A204.1 (cell line): ENCODE measurements around the gene RAG1.
"Not testable (repeated sequence)": the region's sequence is repeated elsewhere in the genome, so short reads cannot be mapped to it uniquely, and the experiment has no call there.

Source experiments
- FAIRE-seq: peaks from 2 replicates; lab custom pipeline; 2012; peaks lifted over from hg19 to GRCh38; lab: Jason Lieb, UNC

RAG1 gene

GRCh38 chr11:36567694-36568093 is at the start of gene RAG1:
Gene RAG1 (plus strand): TSS chr11:36568007. CDS start chr11:36573305, 5,298 bp downstream.
- FAIRE-seq, result no peak

DNA sequence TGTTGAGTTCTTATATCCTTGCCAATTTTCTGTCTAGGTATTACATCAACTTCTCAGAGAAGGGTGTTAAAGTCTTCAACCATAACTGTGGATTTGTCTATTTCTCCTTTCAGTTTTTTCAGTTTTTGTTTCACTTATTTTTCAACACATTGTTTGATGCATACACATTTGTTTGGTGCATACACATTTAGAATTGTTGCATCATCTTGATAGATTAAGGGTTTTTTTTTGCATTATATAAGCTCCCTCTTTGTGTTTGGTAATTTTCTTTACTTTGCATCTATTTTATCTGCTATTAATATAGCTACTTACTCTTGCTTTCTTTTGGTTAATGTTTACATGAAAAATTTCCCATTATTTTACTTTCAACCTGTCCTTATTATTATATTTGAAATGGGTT is 37.0 kb upstream of the RAG1 start:
- no peak for FAIRE-seq

- FAIRE-seq, result no peak
These were observed 34.7 kb upstream of the RAG1 start for GRCh38 chr11:36532941-36533601.

GRCh38 chr11:36534276-36534840 is 33.4 kb upstream of the RAG1 start:
- no peak for FAIRE-seq

DNA sequence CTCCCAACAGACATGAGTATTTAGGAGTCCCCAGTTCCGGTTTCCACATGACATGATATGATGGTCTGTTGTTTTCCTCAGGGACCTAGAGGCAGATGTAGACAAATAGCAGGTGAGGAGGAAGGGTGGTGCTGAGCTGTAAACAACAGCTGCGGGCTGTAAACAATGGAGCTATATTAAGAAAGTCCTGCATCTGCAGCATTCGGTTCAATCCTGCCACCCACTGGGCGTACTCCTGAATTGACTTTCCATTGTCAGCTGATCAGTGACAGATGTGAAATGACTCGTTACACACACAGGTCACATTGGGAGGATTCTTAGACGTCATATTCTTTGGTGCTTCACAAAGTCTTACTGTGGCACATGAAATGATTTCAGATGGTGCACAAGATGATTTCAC is 26.8 kb upstream of the RAG1 start:
- no peak for FAIRE-seq

DNA sequence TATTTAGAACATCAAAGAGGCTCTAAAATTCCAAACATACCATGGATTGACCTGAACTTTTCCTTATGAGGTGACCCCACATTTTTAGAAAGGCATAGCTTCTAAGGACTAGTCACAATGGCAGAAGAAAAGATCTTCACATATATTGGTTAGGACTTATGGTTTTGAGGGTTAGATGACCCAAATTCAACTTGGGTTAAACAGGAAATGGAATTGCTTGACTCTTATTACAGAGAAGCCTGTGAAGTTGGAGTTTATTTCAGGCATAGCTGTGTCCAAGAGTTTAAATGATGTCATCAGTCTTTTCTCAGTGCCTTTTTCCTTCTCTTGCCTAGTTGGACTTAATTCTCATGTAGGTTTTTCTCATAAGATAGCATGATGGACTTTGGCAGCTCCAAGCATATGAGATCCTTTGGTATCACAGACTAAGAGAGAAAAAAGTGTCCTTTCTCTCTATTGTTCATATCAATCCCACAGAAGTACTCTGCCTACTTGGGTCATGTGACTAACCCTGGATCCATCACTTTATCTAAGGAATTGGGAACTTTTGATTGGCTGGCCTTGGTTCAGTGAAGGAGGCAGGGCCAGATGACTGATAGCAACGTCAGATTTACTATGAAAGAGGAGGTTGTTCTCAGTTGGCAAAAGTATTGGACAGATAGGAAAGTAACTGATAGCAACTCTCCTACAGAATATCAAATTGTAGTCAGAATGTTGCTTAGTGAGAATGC is 17.3 kb upstream of the RAG1 start:
- FAIRE-seq, result no peak

- FAIRE-seq, result not testable (repeated sequence)
These were observed 10.4 kb upstream of the RAG1 start for GRCh38 chr11:36557390-36557789.

DNA sequence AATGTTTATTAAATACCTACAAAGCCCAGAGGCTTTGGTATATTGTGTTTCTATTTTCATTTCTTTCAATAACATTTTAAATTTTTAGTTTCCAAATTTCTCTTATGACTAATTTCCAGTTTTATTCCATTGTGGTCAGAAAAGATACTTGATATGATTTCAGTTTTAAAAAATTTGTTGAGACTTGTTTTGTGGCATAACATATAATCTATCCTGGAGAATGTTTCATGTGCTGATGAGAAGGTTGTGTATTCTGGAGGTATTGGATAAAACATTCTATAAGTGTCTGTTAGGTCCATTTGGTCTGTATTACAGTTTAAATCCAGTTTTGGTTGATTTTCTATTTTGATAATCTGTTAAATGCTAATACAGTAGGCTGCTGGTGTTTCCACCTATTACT is 9.8 kb upstream of the RAG1 start:
- no peak for FAIRE-seq

GRCh38 chr11:36558571-36559413 is 9.0 kb upstream of the RAG1 start:
- FAIRE-seq, result no peak

DNA sequence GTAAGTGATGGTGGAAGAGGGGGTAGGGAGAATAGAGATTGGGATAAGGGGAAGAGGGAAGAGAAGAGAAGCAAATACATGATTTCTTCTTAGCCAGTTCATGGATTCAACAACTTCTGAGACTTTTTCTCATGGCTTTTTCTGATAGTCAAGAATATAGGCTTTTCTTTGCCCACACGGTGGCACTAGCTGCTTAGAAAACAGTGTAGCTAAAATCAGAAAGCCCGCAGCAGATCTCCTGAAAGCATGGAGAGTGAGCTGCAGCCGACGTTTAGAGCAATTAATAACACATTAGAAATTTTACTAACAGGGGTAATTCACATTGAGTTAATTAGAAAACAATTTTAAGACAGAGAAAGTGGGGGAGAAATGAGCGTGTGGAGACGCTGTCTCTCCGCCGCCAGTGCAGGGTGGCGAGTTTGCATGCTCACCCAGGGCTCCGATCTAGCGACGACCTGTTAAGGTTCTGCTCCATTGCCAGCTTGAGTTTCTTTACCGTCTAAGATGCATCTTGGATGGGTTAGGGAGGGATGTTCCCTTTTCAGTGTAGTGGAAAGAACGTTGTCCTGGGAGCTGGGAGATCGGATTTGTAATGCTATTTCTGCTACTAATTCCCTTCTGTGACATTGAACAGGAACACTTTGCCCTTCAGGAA is 3.3 kb upstream of the RAG1 start:
- FAIRE-seq, result peak; percentile 92

DNA sequence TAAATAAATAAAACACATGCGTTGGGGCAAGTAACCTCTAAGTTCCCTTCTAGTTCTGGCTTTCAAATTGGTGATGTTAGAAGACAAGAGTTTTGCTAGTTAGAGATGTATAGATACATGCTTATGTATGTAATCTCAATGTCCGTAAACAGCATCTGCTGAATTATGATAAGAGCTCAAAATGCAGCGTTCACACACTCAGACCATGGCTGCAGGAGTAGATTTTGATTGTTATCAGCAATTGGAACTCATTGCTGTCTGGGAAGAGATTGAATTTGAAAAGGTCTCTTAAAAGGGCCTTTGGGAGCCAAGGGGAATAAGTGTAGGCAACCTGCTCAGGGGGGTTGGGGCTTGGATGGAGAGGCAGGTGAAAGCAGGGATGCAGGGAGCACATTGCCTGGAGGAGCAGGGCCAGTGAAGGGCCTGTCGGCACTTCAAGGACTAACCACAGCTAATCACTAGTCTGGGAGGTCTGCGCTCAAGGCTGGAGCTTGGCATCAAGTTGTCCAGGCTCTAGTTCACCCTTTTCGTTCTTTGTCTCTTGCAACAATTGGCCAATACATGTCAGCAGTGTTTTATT is 2.7 kb upstream of the RAG1 start:
- FAIRE-seq, result no peak

- FAIRE-seq, result no peak
These were observed 1.3 kb upstream of the RAG1 start for GRCh38 chr11:36566407-36567053.

- no peak for FAIRE-seq
These were observed 1.3 kb downstream of the RAG1 start for GRCh38 chr11:36569095-36569494.

GRCh38 chr11:36574486-36574885 is 6.7 kb downstream of the RAG1 start:
- no peak for FAIRE-seq

GRCh38 chr11:36577373-36577772 is 9.6 kb downstream of the RAG1 start:
- FAIRE-seq, result no peak

GRCh38 chr11:36577859-36578258 is 10.1 kb downstream of the RAG1 start:
- FAIRE-seq, result no peak

DNA sequence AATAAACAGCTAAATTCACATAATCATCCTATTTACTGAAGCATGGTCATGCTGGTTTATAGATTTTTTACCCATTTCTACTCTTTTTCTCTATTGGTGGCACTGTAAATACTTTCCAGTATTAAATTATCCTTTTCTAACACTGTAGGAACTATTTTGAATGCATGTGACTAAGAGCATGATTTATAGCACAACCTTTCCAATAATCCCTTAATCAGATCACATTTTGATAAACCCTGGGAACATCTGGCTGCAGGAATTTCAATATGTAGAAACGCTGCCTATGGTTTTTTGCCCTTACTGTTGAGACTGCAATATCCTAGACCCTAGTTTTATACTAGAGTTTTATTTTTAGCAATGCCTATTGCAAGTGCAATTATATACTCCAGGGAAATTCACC is 10.7 kb downstream of the RAG1 start:
- FAIRE-seq, result no peak

- FAIRE-seq, result no peak
These were observed 13.7 kb downstream of the RAG1 start for GRCh38 chr11:36581536-36581935.

DNA sequence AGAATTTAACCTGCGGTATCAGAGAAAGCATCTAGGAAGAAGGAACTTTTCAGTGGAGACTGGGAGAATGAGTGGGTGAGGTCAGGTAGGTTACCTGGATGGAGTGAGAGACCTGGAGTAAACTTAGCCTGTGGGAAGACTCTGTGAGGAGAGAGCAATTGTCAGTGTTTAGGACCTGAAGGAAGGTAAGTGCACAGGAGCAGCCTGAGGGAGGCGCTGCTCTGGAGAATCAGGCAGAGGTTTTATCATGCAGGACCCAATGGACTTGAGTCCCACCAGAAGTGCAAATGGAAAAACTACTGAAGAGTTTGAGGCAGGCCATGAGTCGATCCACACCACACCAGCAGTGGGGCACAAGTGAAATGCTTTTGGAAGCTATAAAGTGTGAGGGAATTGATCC is 15.9 kb downstream of the RAG1 start:
- FAIRE-seq, result no peak

DNA sequence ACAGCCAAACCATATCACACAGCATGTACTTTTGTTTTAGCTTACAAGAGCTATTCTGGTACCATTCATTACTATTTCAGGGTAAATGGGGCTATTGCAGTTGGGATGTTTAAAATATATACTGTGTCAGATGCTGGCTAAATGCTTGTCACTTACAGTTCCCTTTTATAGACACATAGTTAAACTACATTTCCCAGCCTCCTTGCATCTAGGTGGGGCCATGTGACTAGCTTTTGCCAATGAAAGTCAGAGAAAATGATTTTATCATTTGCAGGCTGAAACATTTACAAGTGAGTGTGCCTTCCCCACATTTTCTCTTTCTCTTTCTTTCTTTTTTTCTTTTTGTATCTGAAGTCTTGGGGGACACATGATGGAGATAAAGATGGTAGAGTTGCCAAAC is 18.7 kb downstream of the RAG1 start:
- FAIRE-seq, result no peak

DNA sequence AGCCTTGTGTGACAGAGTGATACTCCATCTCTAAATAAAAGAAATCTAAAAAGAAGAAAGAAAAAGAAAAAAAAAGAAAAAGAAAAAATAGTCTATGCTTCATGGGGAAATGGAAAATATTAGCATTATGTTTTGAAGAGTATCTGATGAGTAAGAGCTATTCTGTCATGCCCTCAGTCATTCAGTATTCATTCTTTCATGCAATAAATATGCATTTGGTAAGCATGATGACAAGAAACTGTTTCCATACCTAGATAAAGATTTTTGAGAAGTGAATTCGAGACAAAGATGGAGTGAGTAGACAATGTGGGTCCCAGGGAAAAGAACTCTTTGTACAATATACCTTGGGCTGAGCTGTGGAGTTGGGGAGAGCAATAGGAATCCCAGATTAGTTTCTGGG is 20.3 kb downstream of the RAG1 start:
- FAIRE-seq, result no peak
